RWPE2 (cell line): ENCODE results near the gene ACVRL1.

Experiments
- ATAC-seq: fragments of 200-7000 bp; cut with Tn5 transposase; 3 replicates; pipeline ENCODE4 v1.9.1; 2021; ENCODE audit warnings: low read depth
- DNase-seq: peaks from one replicate; pipeline ENCODE4 v3.0.0-alpha.2; 2020; ENCODE audit warnings: low spot score
- H3K27ac ChIP-seq: fragments of 450-650 bp; 2 replicates; pipeline ENCODE4 v1.5.1; 2017; ENCODE audit warnings: mild to moderate bottlenecking; ENCODE audit not compliant: poor library complexity, severe bottlenecking
- H3K27me3 ChIP-seq: fragments of 250-450 bp; sonication (Bioruptor Pico); 2 replicates; pipeline ENCODE4 v1.5.1; 2021; ENCODE audit warnings: mild to moderate bottlenecking, moderate library complexity; ENCODE audit not compliant: insufficient read depth, poor library complexity, severe bottlenecking
- H3K36me3 ChIP-seq: fragments of 250-450 bp; sonication (Bioruptor Pico); 2 replicates; pipeline ENCODE4 v1.5.1; 2020; ENCODE audit warnings: low read depth, mild to moderate bottlenecking, moderate library complexity
- H3K4me1 ChIP-seq: fragments of 250-450 bp; sonication (Bioruptor Pico); 2 replicates; pipeline ENCODE4 v1.5.1; 2021; ENCODE audit warnings: mild to moderate bottlenecking, moderate library complexity; ENCODE audit not compliant: insufficient read depth, poor library complexity, severe bottlenecking
- H3K4me3 ChIP-seq: fragments of 250-450 bp; sonication (Bioruptor Pico); 2 replicates; pipeline ENCODE4 v1.5.1; 2021; ENCODE audit warnings: mild to moderate bottlenecking, moderate library complexity; ENCODE audit not compliant: severe bottlenecking
- H3K9me3 ChIP-seq: fragments of 250-450 bp; sonication (Bioruptor Pico); 2 replicates; pipeline ENCODE4 v1.5.1; 2021; ENCODE audit warnings: mild to moderate bottlenecking, moderate library complexity; ENCODE audit not compliant: severe bottlenecking
- TF ChIP-seq, protein P1 (sequence below): fragments of 450-650 bp; IDR thresholded peaks from one replicate; pipeline ENCODE4 v1.5.1; 2017; ENCODE audit warnings: mild to moderate bottlenecking, moderate library complexity; ENCODE audit not compliant: poor library complexity, severe bottlenecking

ACVRL1 gene

DNA sequence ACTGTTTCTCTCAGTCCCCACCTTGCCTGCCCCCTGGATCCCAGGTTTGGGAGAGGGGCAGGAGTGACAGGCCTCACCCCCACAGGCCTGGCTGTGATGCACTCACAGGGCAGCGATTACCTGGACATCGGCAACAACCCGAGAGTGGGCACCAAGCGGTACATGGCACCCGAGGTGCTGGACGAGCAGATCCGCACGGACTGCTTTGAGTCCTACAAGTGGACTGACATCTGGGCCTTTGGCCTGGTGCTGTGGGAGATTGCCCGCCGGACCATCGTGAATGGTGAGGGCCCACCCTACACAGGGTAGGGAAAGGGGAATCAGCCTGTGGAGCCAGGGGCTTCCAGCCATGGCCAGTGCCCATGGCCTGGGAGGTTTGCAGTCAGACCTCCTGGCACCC lies 8.6 kb downstream of the ACVRL1 start:
- Histone ChIP-seq H3K27ac (no peak overlapping the region), H3K4me3 (no peak overlapping the region), H3K9me3 (no peaks in the 10 kb centered on the region), H3K27me3 (no peaks in the 10 kb centered on the region), H3K36me3 (no peaks in the 10 kb centered on the region), H3K4me1 (no peaks in the 10 kb centered on the region)
- ATAC-seq (no peak), DNase-seq (no peak)
- TF ChIP-seq, protein P1, sequence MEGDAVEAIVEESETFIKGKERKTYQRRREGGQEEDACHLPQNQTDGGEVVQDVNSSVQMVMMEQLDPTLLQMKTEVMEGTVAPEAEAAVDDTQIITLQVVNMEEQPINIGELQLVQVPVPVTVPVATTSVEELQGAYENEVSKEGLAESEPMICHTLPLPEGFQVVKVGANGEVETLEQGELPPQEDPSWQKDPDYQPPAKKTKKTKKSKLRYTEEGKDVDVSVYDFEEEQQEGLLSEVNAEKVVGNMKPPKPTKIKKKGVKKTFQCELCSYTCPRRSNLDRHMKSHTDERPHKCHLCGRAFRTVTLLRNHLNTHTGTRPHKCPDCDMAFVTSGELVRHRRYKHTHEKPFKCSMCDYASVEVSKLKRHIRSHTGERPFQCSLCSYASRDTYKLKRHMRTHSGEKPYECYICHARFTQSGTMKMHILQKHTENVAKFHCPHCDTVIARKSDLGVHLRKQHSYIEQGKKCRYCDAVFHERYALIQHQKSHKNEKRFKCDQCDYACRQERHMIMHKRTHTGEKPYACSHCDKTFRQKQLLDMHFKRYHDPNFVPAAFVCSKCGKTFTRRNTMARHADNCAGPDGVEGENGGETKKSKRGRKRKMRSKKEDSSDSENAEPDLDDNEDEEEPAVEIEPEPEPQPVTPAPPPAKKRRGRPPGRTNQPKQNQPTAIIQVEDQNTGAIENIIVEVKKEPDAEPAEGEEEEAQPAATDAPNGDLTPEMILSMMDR = no peak

DNA sequence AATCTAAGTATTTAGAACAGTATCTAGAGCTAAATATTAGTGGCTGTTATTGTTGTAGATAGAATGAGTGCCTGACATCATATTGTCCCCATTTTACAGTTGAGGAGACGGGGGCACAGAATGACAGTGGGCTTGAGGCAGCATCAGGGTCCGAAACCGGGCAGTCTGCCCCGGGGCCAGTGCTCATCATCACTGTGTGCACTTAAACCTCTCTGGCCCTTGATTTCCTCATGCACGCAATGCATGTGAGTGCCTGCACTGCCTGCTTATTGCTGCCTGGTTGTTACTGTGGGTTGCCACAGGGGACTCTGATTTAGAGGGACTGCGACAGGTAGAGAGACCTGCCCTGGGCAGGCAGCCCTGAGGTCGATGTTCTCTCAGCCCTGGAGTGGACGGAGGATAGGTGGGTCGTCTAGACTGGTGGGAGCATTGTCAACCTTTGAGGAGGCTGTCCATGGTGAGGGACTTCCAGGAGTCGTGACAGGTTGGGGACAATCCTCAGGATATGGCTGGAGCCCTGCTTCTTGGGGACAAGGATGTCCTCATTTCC lies 9.8 kb downstream of the ACVRL1 start:
- no peaks in the 10 kb centered on the region for H3K4me1 ChIP-seq
- no peaks in the 10 kb centered on the region for H3K36me3 ChIP-seq
- H3K27ac ChIP-seq = no peak overlapping the region
- no peaks in the 10 kb centered on the region for H3K27me3 ChIP-seq
- no peak overlapping the region for H3K4me3 ChIP-seq
- ATAC-seq = no peak
- TF ChIP-seq, protein P1 = no peak
- H3K9me3 ChIP-seq = no peaks in the 10 kb centered on the region
- no peak for DNase-seq

DNA sequence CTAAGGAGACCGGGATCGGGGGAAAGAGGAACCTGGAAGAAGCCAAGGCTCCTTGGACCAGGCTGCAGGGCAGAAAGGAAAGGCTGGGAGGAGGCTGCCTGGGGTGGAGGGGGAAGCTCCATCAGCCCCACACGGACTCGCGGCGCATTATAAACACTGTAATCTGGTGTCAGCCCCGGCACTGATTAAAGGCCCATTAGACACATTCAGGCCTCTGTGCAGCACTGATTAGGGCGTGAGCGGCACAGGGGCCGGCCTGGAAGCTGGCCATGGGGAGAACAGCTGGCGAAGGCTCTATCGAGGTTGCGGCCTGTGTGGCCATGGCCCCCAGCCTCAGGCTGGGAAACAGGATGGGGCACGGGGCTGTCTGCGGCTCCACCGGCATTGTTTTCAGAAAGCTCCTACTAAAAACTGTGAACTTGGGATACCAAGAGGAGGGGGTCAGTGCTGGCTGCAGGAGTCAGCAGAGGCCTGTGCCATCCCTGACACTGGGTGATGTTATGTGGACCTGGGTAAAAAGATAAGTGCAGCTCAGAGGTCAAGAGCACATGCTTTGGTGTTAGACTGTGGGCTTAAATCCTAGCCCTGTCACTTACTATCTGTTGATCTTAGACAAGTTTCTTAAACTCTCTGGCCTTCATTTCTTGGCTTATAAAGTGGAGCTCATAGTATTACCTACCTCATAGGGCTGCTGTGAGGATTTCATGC lies 10.6 kb downstream of the ACVRL1 start:
- TF ChIP-seq, protein P1 = no peak
- Histone ChIP-seq H3K27ac (no peak overlapping the region), H3K4me3 (no peak overlapping the region), H3K4me1 (no peaks in the 10 kb centered on the region), H3K27me3 (no peaks in the 10 kb centered on the region), H3K36me3 (no peaks in the 10 kb centered on the region), H3K9me3 (no peaks in the 10 kb centered on the region)
- ATAC-seq = no peak
- no peak for DNase-seq

DNA sequence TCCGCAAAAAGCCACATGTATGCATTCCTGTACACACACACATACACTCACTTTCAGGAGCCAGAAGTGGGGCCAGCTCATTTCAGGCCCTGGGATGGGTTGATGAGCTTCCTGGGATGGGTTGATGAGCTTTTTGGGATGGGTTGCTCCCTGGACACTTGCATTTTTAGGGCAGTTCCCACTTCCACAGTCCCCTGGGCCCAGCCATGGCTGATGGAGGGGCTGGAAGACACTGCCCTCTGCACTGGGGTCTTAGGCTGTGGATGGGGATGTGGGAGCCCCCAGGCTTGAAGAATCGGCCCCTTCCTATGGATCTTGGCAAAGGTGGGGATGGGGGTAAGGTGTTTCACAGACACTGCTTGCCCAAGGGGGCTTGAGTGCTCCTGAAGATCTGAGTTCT lies 12.7 kb downstream of the ACVRL1 start:
- no peak for ATAC-seq

More for the DNA sequence above, 12.7 kb downstream of the ACVRL1 start:
- Histone ChIP-seq H3K27ac (no peak overlapping the region), H3K9me3 (no peaks in the 10 kb centered on the region), H3K36me3 (no peaks in the 10 kb centered on the region), H3K4me1 (no peaks in the 10 kb centered on the region), H3K4me3 (no peak overlapping the region), H3K27me3 (no peaks in the 10 kb centered on the region)
- DNase-seq = no peak
- TF ChIP-seq, protein P1 = no peak
